GM18951 (cell line): ENCODE results near the gene SORBS2.

Experiments
- POLR2A ChIP-seq: IDR thresholded peaks from 4 replicates; pipeline ENCODE4 v1.6.1; 2011; ENCODE audit warnings: mild to moderate bottlenecking; ENCODE audit not compliant: insufficient read length, insufficient read depth; ENCODE audit errors: extremely low read depth
- in situ Hi-C: fragments of 300-500 bp; cut with MboI; formaldehyde crosslinking; loops from one replicate; pipeline ENCODE4 v1.12.0; 2022; ENCODE audit warnings: low sequenced_read_pairs, mixed read lengths, inconsistent platforms; ENCODE audit not compliant: unreplicated experiment

Gene SORBS2

DNA sequence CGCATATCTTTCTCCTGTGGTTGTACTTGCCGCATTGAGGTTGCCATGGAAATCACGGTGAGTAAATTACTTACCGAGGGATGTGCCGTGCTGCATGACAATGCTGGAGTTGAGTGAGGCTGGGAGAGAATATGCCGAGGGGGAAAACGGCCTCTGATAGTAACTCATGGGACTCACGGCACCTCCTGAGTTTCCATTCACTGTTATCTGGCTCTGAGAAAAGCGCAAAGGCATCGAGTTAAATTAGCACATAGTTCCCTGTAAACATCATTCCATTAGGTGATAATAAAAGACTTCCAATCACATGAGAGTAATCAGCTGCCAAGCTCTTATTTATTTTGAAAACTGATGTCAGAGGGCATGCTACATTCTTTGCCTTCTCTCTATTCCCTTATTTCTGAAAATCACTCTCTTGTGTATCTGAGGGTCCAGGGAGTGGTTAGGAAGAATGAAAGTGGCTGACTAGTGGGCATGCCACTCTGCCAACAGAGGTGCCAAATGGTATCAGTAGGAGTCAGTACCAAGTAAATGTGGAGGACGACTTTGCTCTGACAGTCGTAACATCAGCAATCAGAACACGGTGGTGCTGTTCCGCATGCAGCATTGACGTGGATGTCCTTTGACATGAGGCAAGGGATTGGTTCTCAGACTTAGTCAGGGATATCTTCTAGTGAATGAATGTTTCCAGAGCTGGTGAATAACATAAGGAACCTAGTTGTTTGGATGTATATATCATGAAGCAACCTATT is 149.8 kb downstream of the SORBS2 start:
- in situ Hi-C loops, result no loop called here
- no peak for TF ChIP-seq POLR2A

DNA sequence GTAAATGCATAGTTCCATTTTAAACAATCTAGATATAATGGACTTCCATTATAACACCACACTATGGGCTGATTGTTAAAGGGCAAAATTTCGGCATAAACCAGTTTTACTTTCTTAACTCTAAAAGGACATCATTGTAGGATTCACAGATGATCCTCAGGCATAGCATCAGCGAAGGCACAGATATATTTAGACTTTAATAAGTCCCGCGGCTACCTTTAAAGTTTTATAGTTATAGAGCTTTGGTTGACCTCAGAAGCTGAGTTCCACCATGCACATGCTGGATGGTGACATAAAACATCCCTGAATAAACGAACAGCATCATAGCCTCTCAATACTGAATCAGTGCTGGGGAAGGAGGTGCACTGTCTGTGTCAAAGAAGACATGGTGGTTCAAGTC is 151.7 kb downstream of the SORBS2 start:
- no peak for TF ChIP-seq POLR2A
- in situ Hi-C loops, result no loop called here

DNA sequence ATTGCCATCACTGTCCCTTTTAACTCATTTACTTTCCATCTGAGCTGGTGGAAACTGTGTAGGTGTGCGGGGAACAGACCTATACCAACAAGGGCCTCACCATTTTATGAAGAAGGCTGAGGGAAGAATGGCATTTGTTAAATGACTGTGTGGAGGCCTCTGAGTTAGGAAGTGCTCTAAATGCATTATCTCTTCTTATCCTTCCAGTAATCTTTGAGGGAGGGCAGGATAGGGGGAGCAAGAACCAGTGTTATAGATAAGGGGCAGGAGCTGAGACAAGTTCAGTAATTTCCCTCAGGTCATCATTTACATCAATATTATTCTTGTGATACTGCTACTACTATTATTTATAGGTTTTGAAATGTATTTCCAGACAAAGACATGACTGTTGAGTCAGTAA is 154.3 kb downstream of the SORBS2 start:
- in situ Hi-C loops, result no loop called here
- TF ChIP-seq POLR2A, result no peak

DNA sequence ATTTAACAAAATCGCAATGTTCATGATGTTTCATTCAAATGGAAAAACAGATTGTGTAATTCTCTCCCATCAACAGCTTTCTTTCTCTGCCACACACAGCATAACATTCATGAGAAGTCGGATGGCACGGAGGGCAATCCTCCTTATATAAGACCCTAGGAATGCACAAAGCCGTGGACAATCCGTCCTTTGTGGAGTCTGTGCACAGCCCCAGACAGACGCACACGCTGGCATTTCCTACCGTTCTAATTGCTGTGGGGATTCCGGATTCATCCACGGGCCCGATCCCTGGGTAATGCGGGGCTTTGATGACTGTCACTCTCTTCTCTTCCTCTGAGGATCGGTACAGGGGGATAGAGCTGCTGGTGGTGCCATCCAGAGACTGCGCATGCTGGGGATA is 154.8 kb downstream of the SORBS2 start:
- in situ Hi-C loops, result no loop called here
- TF ChIP-seq POLR2A, result no peak

DNA sequence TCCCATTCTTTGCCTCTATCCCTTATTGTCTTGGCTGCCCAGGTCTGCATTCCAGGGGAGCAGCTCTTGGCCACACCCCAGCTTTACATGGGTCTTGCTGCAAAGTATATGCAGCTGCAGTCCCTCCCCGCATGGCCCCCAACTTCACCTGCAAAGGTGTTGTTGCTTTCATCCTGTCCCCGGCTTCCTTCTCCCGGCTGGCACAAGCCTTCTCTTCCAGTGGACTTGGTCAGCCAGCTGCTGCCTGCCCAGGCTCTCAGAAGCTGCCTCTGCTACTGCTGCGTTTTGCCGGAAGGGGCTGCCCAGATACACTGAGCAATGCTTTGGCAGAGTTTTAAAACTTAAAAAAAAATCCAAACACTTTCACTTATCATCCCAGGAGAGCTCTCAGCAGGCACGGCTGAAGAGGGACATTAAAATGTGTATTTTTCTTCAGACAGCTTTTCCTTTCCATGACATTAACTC is 155.5 kb downstream of the SORBS2 start:
- no peak for TF ChIP-seq POLR2A

DNA sequence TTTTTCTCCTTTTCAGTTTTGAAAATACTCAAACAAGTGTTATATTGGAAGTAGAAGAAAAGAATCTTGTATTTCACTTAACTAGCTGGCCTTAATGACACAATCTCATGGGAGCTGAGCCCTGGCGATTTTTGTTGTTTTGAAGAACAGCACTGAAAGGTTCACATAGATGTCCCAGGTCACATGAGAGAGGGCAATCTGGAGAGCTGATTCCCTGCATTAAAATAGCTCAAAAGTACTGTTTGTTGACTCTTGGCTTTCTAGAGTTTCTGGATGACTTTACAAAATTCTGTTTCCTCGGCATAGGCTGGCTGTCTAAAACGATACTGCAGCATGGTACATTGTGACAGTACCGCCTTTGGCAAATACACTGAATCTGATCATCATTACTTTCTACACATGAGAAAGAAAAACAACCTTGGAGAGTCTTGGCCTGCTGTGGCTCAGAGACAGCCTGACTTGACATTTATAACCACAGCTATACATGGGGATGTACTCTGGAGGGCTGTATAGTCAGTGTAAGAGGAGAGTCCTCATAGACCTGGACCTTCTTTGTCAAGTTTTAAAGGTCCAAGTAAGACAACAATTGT is 156.9 kb downstream of the SORBS2 start:
- no peak for TF ChIP-seq POLR2A
- in situ Hi-C loops, result no loop called here

More for the DNA sequence above, 155.5 kb downstream of the SORBS2 start:
- in situ Hi-C loops, result no loop called here

DNA sequence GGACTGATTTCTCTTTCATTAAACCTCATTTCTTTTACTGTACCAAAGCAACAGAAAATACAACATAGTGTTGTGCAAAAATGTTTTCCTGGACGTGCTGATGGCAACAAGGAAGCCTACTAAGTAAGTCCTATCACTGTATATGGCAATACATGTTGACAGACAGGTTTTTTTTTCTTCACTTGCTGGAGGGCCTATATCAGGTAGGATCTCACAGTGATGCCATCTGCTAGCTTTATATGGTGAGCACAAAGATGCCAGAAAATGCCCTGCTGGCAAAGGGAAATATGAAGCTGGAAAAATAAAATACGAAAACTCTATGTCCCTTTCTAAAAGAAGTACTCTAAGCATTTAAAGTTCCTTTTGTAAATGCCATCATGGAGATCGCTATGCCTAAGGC is 157.7 kb downstream of the SORBS2 start:
- in situ Hi-C loops, result no loop called here
- no peak for TF ChIP-seq POLR2A

DNA sequence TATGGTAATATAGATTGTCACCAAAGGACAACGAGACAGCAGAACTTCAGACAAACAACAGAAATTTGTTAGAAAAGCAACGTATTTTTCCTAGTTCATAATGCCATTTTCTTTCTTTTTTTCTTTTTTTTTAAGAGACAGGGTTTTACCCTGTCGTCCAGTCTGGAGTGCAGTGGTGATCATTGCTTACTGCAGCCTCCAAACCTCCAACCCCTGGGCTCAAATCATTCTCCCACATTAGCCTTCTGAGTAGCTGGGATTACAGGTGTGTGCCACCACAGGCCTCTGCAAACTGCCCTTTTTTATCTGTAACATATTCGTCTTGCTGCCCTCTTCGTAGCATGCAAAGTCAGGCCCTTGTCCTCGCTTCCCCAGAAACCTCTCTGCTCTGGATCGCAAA is 160.1 kb downstream of the SORBS2 start:
- in situ Hi-C loops, result no loop called here
- no peak for TF ChIP-seq POLR2A

DNA sequence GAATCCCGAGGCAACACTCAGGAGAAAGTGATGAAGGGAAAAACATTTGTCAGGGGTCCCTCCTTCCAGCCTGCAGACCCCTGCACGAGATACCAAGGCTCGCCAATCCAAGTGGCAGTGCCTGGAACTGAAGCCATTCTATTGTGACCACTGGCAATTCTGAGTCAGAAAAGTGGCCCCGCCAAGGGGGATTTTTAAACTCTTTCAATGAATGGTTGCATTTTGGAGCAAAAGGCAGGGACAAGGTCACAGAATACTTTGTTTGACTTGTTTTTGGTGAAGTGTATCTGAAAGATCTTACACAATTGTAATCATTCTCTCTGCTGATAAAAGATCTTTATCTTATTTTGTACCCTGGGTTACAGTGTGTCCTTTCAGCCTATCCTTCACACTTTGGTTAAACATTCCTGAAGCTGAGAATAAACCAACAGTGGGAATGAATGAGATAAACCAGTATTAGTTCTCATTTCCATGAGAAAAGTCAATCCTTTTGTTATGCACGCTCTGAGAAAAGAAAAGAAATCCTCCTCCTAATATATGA is 160.8 kb downstream of the SORBS2 start:
- in situ Hi-C loops, result no loop called here

DNA sequence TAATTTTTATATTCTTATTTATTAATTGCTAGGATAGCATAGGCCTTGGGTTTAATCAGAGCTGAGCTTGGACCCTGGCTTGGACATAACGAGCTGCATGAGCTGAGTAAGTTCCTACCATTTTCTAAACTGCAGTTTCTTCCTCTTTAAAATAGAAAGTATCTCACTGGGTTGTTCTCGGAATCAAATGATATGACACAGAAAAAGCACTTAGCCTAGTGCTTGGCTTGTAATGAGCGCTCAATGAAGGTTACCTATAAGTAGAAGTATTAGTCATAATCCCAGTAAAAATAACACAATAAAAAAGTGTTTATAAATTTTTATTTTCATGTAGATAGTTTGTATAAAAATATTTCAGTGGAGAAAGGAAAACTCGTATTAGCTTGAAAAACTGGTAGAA is 163.4 kb downstream of the SORBS2 start:
- no peak for TF ChIP-seq POLR2A
- in situ Hi-C loops, result no loop called here

More for the DNA sequence above, 160.8 kb downstream of the SORBS2 start:
- no peak for TF ChIP-seq POLR2A

DNA sequence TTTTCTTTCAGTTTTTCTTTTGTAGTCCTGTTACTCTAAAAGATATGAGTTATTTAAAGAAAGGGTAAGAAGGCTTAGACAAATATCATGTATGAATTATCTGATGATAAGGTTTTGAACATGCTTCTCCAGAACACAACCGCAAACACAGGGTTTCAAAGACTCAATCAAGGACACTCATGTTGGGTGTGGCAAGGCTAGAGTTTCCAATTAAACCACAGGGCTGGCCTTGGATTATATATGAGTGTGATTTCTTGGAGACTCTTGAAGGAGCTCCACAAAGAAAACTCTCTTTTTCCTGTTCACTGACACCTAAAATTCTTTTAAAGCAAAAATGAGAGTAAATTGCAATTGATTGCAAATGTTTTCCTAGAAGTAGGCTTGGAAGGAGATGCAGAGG is 166.6 kb downstream of the SORBS2 start:
- TF ChIP-seq POLR2A, result no peak
- in situ Hi-C loops, result no loop called here

DNA sequence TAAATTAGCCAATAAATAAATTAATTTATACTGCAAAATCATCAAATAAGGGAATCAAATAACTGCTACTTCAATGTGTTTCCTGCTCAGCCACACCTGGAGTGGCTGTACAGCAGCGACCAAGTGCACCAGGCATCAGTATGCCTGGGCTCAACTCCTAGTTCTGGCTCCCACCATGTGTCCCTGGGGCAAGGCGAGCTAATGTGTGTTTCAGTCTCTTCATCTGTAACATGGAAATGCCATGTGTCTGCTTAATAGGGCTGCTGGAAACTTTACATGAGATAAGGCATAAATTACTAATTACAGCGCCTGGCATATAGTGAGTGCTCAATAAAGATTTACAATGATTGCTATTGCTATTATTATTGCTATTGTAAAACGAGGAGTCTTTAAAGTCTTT is 167.6 kb downstream of the SORBS2 start:
- no peak for TF ChIP-seq POLR2A
- in situ Hi-C loops, result no loop called here

DNA sequence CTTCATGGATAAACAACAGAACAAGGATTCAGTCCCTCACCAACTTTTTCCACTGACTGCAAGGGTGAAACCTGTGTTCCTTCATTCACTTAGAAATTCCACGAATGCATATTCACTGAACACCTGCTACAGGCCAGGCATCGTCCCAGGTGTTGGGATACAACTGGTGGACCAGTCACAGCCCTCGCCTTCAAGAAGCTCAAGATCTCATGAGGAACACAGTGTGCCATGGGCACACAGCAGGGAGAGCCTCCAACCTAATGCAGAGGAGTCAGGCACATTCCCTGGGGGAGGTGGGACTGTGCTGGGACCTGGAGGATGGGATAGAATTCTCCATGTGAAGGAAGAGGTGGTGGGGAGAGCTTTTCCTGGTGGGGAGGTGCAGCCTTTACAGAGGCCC is 169.1 kb downstream of the SORBS2 start:
- in situ Hi-C loops, result no loop called here
- TF ChIP-seq POLR2A, result no peak

DNA sequence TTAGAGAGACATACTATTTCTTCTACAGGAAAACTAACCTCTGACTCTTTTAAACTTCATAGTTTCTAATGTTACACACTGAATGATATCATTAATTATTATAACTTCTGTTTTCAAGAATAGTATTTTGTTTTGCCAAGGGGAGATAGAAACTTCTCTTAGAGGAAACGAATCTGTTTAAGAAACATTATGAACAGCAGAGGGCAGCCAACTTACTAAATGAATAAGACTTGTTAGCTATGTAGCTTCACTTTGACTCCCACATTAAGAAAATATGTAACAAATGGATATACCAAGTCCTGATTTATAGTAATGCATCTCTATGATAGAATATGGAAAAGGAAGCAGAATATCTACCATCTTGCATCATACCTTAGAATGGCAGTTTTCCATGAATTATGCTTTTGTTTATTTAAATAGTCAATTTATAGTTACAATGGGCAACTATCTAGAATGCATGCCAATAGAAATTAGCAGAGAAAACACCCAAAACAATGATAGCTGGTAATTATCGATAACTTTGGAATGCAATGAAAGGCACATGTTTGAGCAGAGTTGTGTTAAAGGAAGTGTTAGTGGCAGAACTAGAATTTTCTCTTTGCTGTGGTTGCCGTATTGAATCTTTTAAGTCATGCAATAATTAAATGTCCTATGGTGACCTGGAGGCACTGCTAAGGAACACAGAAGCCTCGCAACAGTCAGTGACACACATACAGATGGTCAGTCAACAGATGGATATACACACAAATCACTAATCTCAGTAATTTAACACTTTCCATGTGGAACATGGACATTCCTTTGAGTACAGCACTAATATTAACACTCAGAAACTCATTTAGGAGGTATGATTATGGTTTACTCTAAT is 171.0 kb downstream of the SORBS2 start:
- TF ChIP-seq POLR2A, result no peak
- in situ Hi-C loops, result no loop called here
